DOHH2 (cell line): Measurements from ENCODE around the gene COL25A1.

ENCODE experiments used
- EZH2phosphoT487 ChIP-seq: fragments of 200-600 bp; sonication (generic); IDR thresholded peaks from 2 replicates; pipeline ENCODE4 v1.6.1; 2017; ENCODE audit warnings: borderline replicate concordance, mild to moderate bottlenecking, antibody characterized with exemption, low read length, moderate library complexity, mixed read lengths
- TF ChIP-seq, protein P1 (sequence below): fragments of 200-600 bp; sonication (generic); IDR thresholded peaks from one replicate; pipeline ENCODE4 v1.5.1; 2014; ENCODE audit warnings: antibody characterized with exemption, mild to moderate bottlenecking, low read depth, low read length; ENCODE audit not compliant: poor library complexity, severe bottlenecking

DNA sequence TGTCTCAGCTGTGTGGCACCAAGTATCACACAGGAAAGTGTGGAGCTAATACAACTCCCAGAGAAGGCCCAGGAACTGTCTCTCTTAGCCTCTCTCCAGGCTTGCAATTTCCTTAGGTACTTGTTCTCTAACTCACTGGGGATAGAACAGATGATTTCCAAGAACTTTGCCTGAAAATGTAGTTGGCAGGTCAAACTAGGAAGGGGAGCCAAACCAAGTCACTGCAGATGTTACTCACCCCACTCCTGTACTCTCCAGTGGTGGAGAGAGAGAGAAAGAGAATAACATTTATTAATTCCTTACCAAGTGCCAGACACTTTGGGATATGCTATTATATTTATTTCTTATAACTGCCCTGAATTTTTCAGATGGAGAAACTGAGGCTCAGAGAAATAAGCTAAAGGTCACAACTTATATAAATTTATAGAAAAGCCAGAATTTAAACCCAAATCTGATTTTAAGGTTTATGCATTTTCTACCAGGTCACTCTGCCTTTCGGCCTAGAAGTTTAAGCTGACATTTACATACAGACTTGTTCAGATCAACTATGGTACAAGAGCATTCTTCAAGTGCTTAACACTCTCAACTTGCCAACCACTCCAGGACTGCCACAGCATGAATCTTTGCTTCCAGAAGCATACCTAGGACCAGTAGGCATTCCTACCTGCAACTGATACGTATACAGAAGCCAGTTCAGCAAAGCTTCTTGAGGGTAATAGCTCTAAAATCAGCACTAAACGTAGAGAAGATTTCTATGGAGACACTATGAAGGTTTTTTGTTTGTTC lies 291.0 kb downstream of the COL25A1 start:
- TF ChIP-seq, protein P1, sequence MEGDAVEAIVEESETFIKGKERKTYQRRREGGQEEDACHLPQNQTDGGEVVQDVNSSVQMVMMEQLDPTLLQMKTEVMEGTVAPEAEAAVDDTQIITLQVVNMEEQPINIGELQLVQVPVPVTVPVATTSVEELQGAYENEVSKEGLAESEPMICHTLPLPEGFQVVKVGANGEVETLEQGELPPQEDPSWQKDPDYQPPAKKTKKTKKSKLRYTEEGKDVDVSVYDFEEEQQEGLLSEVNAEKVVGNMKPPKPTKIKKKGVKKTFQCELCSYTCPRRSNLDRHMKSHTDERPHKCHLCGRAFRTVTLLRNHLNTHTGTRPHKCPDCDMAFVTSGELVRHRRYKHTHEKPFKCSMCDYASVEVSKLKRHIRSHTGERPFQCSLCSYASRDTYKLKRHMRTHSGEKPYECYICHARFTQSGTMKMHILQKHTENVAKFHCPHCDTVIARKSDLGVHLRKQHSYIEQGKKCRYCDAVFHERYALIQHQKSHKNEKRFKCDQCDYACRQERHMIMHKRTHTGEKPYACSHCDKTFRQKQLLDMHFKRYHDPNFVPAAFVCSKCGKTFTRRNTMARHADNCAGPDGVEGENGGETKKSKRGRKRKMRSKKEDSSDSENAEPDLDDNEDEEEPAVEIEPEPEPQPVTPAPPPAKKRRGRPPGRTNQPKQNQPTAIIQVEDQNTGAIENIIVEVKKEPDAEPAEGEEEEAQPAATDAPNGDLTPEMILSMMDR: no peak
- TF ChIP-seq EZH2phosphoT487: no peak
